Measurements from ENCODE around the gene ZNF536. TPM values are rescaled to one million over a fixed set of nuclear protein-coding genes. Genes with fewer than 3 reads are reported as not detected.

Gene ZNF536
- total and polyA plus RNA-seq, 4 donors = 0.50 to 1.2 (median 0.62) TPM; not detected in 1

DNA sequence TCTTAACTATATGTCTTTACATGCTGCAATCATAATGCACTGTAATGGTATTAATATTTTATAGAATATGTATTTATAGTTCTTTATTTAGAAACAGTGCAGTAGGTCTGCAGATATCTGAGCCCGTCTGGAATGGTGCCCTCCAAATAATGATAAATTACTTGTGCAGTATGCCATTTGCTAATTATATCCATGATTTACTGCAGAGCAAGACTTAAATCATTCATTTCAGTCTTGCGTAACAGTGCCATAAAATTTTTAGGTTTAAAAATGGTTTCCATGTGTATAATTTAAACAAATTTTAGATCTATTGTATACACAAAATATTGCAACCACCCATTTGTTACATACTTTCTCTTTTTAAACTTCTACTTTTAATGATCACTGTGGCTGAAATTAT, 175.1 kb downstream of the ZNF536 start:
- Histone ChIP-seq H3K9me3 (ENCODE audit: control insufficient read depth, low read length) (no peaks in the 10 kb centered on the region), H3K4me3 (ENCODE audit: low read length in 2 of 2) (no peak overlapping the region), H3K36me3 (ENCODE audit: control insufficient read depth in 1 of 2, insufficient read depth in 2 of 2, low read length in 1 of 2) (no peaks in the 10 kb centered on the region), H3K4me1 (ENCODE audit: control insufficient read depth in 1 of 2, insufficient read depth in 2 of 2, low read length in 2 of 2) (no peaks in the 10 kb centered on the region), H3K27ac (ENCODE audit: low read depth in 1 of 2, low read length in 2 of 2) (no peak overlapping the region), H3K27me3 (ENCODE audit: control insufficient read depth in 1 of 2, insufficient read depth in 2 of 2, low read length in 1 of 2) (no peaks in the 10 kb centered on the region)
- WGBS, 2 donors = 19 to 29% methylated on average over 2 of the region's 2 CpGs
- ATAC-seq (ENCODE audit: low FRiP score) (no peak), DNase-seq (no peak)
- intact Hi-C loops (cut with DNase I) = no loop called here

DNA sequence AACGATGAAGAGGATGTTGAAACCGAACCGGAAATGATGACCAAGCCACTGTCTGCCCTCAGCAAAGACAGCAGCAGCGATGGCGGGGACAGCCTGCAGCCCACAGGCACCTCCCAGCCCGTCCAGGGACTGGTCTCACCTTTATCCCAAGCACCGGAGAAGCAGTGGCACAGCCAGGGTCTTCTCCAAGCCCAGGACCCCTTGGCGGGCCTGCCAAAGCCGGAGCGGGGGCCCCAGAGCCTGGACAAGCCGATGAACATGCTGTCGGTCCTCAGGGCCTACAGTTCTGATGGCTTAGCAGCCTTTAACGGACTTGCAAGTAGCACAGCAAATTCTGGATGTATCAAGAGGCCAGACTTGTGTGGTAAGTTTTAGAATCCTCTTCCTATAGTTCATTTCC, 177.0 kb downstream of the ZNF536 start:
- intact Hi-C loops (cut with DNase I) = no loop called here
- H3K36me3 ChIP-seq (ENCODE audit: control insufficient read depth in 1 of 2, insufficient read depth in 2 of 2, low read length in 1 of 2) = no peaks in the 10 kb centered on the region
- WGBS, 2 donors = 92 to 93% methylated on average over 13 of the region's 13 CpGs
- no peak for DNase-seq
- no peak overlapping the region for H3K27ac ChIP-seq (ENCODE audit: low read depth in 1 of 2, low read length in 2 of 2)
- no peaks in the 10 kb centered on the region for H3K4me1 ChIP-seq (ENCODE audit: control insufficient read depth in 1 of 2, insufficient read depth in 2 of 2, low read length in 2 of 2)
- H3K27me3 ChIP-seq (ENCODE audit: control insufficient read depth in 1 of 2, insufficient read depth in 2 of 2, low read length in 1 of 2) = no peaks in the 10 kb centered on the region
- no peak for ATAC-seq (ENCODE audit: low FRiP score)
- H3K4me3 ChIP-seq (ENCODE audit: low read length in 2 of 2) = no peak overlapping the region
- no peaks in the 10 kb centered on the region for H3K9me3 ChIP-seq (ENCODE audit: control insufficient read depth, low read length)

DNA sequence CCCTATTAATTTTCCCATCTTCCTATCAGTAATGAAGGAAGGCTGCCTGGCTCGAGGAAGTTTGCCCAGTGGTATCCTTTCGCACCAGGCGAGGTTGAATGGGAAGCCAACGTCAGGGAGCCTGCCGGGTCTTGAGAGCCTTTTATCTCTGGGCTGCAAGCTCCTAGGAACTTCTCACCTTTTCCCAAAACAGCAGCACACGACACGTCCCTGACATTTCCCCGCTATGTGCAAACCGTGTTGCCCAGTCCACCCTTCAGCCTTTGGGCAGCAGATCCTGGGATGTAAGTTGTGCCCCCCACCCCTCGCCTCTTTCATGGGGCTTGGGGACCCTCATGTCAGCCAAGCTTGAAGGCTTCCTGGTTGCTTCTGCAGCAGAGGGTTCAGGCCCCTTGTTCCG, 179.1 kb downstream of the ZNF536 start:
- Histone ChIP-seq H3K27ac (ENCODE audit: low read depth in 1 of 2, low read length in 2 of 2) (no peak overlapping the region), H3K4me3 (ENCODE audit: low read length in 2 of 2) (no peak overlapping the region), H3K27me3 (ENCODE audit: control insufficient read depth in 1 of 2, insufficient read depth in 2 of 2, low read length in 1 of 2) (no peaks in the 10 kb centered on the region), H3K36me3 (ENCODE audit: control insufficient read depth in 1 of 2, insufficient read depth in 2 of 2, low read length in 1 of 2) (no peaks in the 10 kb centered on the region), H3K4me1 (ENCODE audit: control insufficient read depth in 1 of 2, insufficient read depth in 2 of 2, low read length in 2 of 2) (no peaks in the 10 kb centered on the region), H3K9me3 (ENCODE audit: control insufficient read depth, low read length) (no peaks in the 10 kb centered on the region)
- ATAC-seq (ENCODE audit: low FRiP score) (no peak), DNase-seq (no peak)
- intact Hi-C loops (cut with DNase I) = no loop called here
- WGBS, 2 donors = 34 to 54% methylated on average over 11 of the region's 11 CpGs

DNA sequence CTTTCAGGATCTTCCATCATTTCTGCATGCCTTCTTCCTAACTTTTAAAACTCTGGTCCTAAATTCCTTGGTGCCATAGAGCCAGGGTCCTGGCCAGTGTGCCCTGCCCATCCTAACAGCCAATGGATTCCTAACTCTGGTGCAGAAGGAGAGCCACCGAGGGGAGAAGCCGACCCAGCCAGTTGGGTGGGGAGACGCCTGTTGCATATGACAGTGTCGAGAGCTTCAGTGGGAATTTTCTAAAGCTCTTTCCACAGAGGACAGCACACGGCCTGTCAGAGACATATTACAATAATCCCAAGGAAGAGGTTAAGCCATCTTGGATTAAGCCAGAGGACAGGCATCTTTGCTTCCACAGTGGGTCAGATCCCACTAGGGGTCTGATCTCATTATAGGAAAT, 180.4 kb downstream of the ZNF536 start:
- intact Hi-C loops (cut with DNase I) = no loop called here
- 89 to 91% methylated on average over 5 of the region's 5 CpGs for WGBS, 2 donors
- H3K4me1 ChIP-seq (ENCODE audit: control insufficient read depth in 1 of 2, insufficient read depth in 2 of 2, low read length in 2 of 2) = no peaks in the 10 kb centered on the region
- DNase-seq = no peak
- no peaks in the 10 kb centered on the region for H3K27me3 ChIP-seq (ENCODE audit: control insufficient read depth in 1 of 2, insufficient read depth in 2 of 2, low read length in 1 of 2)
- ATAC-seq (ENCODE audit: low FRiP score) = no peak
- no peak overlapping the region for H3K27ac ChIP-seq (ENCODE audit: low read depth in 1 of 2, low read length in 2 of 2)
- H3K9me3 ChIP-seq (ENCODE audit: control insufficient read depth, low read length) = no peaks in the 10 kb centered on the region
- H3K4me3 ChIP-seq (ENCODE audit: low read length in 2 of 2) = no peak overlapping the region
- no peaks in the 10 kb centered on the region for H3K36me3 ChIP-seq (ENCODE audit: control insufficient read depth in 1 of 2, insufficient read depth in 2 of 2, low read length in 1 of 2)

DNA sequence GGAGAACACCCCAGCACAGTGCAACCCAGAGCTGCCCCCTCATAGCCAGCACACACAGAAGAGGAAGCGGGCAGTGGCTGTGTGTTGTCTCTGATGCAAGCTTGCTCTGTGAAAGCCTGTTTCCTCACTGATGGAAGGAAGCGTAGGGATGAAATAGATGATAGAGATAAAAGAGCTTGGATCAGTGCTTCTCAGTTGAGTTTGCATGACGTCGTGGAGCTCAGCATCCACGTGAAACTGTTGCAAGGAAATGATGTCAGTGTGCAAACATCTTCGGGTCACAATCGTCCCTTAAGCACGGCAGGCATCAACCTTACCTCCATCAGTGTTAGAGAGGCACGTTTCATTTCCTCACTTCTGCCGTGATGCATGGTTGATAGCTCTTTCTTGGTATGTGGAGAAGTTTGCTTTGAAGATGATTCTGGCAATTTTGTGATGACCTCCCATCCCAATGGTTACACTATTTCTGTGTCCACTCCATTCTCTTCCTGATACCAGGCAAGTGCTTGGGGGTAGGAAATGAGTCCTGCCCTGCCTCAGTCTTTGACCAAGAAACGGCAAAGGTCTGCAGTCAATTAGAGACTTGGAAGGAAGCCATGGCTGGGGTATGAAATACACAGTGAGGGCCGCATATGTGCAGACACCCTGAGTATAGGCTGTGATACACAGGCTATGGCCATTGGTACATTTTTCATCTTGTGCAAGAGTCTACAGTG, 183.0 kb downstream of the ZNF536 start:
- intact Hi-C loops (cut with DNase I) = no loop called here
- no peaks in the 10 kb centered on the region for H3K36me3 ChIP-seq (ENCODE audit: control insufficient read depth in 1 of 2, insufficient read depth in 2 of 2, low read length in 1 of 2)
- no peaks in the 10 kb centered on the region for H3K9me3 ChIP-seq (ENCODE audit: control insufficient read depth, low read length)
- no peaks in the 10 kb centered on the region for H3K27me3 ChIP-seq (ENCODE audit: control insufficient read depth in 1 of 2, insufficient read depth in 2 of 2, low read length in 1 of 2)
- no peak overlapping the region for H3K27ac ChIP-seq (ENCODE audit: low read depth in 1 of 2, low read length in 2 of 2)
- no peak overlapping the region for H3K4me3 ChIP-seq (ENCODE audit: low read length in 2 of 2)
- ATAC-seq (ENCODE audit: low FRiP score) = no peak
- DNase-seq = no peak
- H3K4me1 ChIP-seq (ENCODE audit: control insufficient read depth in 1 of 2, insufficient read depth in 2 of 2, low read length in 2 of 2) = no peaks in the 10 kb centered on the region
- 44 to 50% methylated on average over 12 of the region's 12 CpGs for WGBS, 2 donors

DNA sequence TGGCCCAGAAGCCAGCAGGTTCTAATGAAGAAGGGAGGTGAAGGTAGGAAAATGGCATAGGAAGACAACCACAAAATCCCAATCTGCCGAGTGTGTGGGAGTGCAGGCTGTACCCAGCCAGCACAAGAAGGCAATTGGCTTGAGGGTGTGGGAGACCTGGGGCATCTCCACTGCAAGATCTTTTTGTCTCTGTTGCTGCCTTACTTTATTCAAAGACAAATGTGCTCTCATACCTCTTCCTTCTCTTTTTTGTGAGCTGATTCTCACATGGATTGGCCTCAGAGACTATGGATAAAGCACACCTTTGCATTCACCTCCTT, 183.6 kb downstream of the ZNF536 start:
- 75 to 82% methylated on average over 1 of the region's 1 CpG for WGBS, 2 donors
- no peaks in the 10 kb centered on the region for H3K27me3 ChIP-seq (ENCODE audit: control insufficient read depth in 1 of 2, insufficient read depth in 2 of 2, low read length in 1 of 2)
- H3K4me1 ChIP-seq (ENCODE audit: control insufficient read depth in 1 of 2, insufficient read depth in 2 of 2, low read length in 2 of 2) = no peaks in the 10 kb centered on the region
- no peaks in the 10 kb centered on the region for H3K9me3 ChIP-seq (ENCODE audit: control insufficient read depth, low read length)
- no peaks in the 10 kb centered on the region for H3K36me3 ChIP-seq (ENCODE audit: control insufficient read depth in 1 of 2, insufficient read depth in 2 of 2, low read length in 1 of 2)
- intact Hi-C loops (cut with DNase I) = no loop called here
- DNase-seq (no peak), ATAC-seq (ENCODE audit: low FRiP score) (no peak)
- no peak overlapping the region for H3K27ac ChIP-seq (ENCODE audit: low read depth in 1 of 2, low read length in 2 of 2)
- no peak overlapping the region for H3K4me3 ChIP-seq (ENCODE audit: low read length in 2 of 2)

DNA sequence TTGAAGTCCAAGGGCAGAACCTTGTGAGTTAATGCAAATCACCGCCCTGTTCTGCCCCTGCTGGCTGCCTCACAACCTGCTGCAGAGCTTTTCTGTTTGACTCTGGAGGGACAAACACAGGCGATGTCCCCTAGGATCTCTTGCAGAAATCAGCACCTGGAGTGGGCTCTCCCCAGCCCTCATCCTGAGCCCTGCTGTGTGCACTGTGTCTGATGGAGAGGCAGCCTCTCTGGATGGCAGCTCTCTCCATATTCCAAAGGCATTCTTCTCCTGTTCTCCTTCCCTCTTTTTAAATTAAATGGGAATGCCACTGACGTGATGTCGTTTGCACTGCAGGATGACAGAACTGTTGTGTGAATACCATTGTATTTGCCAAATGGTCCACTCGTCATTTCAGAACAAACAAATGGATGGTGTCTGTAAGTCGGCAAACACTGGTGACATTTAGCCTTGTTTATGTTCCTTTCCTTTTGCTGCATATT, 184.1 kb downstream of the ZNF536 start:
- Histone ChIP-seq H3K9me3 (ENCODE audit: control insufficient read depth, low read length) (no peaks in the 10 kb centered on the region), H3K4me1 (ENCODE audit: control insufficient read depth in 1 of 2, insufficient read depth in 2 of 2, low read length in 2 of 2) (no peaks in the 10 kb centered on the region), H3K27me3 (ENCODE audit: control insufficient read depth in 1 of 2, insufficient read depth in 2 of 2, low read length in 1 of 2) (no peaks in the 10 kb centered on the region), H3K36me3 (ENCODE audit: control insufficient read depth in 1 of 2, insufficient read depth in 2 of 2, low read length in 1 of 2) (no peaks in the 10 kb centered on the region), H3K4me3 (ENCODE audit: low read length in 2 of 2) (no peak overlapping the region), H3K27ac (ENCODE audit: low read depth in 1 of 2, low read length in 2 of 2) (no peak overlapping the region)
- 23 to 36% methylated on average over 6 of the region's 6 CpGs for WGBS, 2 donors
- intact Hi-C loops (cut with DNase I) = no loop called here
- DNase-seq (no peak), ATAC-seq (ENCODE audit: low FRiP score) (no peak)

DNA sequence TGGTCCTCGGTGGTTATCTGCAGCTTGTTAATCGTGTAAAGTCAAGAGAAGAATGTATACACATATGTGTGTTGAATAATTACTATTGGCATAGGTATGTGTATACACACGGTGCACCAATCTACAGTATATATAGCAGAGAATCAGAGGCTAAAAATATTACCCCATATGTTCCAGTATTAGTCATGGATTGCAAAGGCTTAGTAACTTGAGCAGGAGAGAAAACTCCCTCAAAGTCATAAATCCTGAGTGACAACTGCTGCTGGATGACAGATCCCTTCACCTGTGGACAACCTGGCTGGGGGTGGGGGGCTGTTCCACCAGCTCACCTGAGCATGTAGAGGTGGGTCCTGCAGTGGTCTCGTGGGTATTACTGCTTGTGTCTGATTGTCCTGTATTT, 185.0 kb downstream of the ZNF536 start:
- H3K27me3 ChIP-seq (ENCODE audit: control insufficient read depth in 1 of 2, insufficient read depth in 2 of 2, low read length in 1 of 2) = no peaks in the 10 kb centered on the region
- no peaks in the 10 kb centered on the region for H3K9me3 ChIP-seq (ENCODE audit: control insufficient read depth, low read length)
- H3K36me3 ChIP-seq (ENCODE audit: control insufficient read depth in 1 of 2, insufficient read depth in 2 of 2, low read length in 1 of 2) = no peaks in the 10 kb centered on the region
- intact Hi-C loops (cut with DNase I) = no loop called here
- WGBS, 2 donors = 39 to 43% methylated on average over 4 of the region's 4 CpGs
- no peak overlapping the region for H3K27ac ChIP-seq (ENCODE audit: low read depth in 1 of 2, low read length in 2 of 2)
- ATAC-seq (ENCODE audit: low FRiP score) (no peak), DNase-seq (no peak)
- H3K4me1 ChIP-seq (ENCODE audit: control insufficient read depth in 1 of 2, insufficient read depth in 2 of 2, low read length in 2 of 2) = no peaks in the 10 kb centered on the region
- H3K4me3 ChIP-seq (ENCODE audit: low read length in 2 of 2) = no peak overlapping the region

DNA sequence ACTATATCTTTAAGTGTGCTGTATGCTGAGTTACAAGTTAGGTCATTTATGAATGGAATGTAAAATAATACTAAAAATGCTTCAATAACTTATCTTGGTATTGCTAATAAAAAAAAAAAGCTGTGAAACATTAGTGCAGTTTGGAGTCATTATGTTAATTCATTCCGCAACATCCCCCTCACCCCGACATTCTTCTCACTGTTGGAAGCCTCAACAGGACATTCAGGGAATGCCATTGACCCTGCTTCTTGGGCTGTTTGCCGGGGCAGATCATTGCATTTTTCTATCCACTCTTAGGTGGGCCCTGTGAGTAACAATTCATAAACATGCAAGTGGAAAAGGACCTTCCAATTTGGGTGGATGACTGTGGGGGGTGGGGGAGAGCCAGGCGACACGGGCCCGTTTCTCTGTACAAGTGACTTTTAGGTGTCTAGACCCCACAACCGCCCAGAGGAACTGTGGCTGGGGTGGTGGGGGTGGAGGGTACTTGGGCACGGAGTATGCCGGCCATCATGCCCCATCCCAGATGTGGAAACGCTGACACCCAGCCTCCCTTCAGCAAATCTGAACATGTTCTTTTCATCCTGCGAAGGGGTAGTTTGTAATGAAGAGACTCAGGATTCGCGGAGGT, 185.9 kb downstream of the ZNF536 start:
- Histone ChIP-seq H3K36me3 (ENCODE audit: control insufficient read depth in 1 of 2, insufficient read depth in 2 of 2, low read length in 1 of 2) (no peaks in the 10 kb centered on the region), H3K9me3 (ENCODE audit: control insufficient read depth, low read length) (no peaks in the 10 kb centered on the region), H3K4me3 (ENCODE audit: low read length in 2 of 2) (no peak overlapping the region), H3K4me1 (ENCODE audit: control insufficient read depth in 1 of 2, insufficient read depth in 2 of 2, low read length in 2 of 2) (no peaks in the 10 kb centered on the region), H3K27me3 (ENCODE audit: control insufficient read depth in 1 of 2, insufficient read depth in 2 of 2, low read length in 1 of 2) (no peaks in the 10 kb centered on the region), H3K27ac (ENCODE audit: low read depth in 1 of 2, low read length in 2 of 2) (no peak overlapping the region)
- 71 to 73% methylated on average over 13 of the region's 13 CpGs for WGBS, 2 donors
- intact Hi-C loops (cut with DNase I) = no loop called here
- ATAC-seq (ENCODE audit: low FRiP score) (no peak), DNase-seq (no peak)

All from aorta (tissue), 5 donors.